Body of pancreas (tissue), 4 donors: ENCODE results near the gene HLA-B. TPM values are rescaled to one million over a fixed set of nuclear protein-coding genes. Genes with fewer than 3 reads are reported as not detected.

Experiments used
- ATAC-seq: fragments of 150-250 bp; one replicate; pipeline ENCODE4 v1.9.1; 2016
- DNase-seq, 4 donors: peaks; one replicate each; pipeline ENCODE4 v3.0.0-alpha.2; 2019
- H3K27ac ChIP-seq, 4 donors: fragments of 200-600 bp; sonication (generic); 1 replicate in 3 of 4; 2 replicates in 1 of 4; pipeline versions ENCODE4 v1.5.1 to v1.6.1; 2016 to 2019; ENCODE audit warnings: mild to moderate bottlenecking in 1 of 4, mixed read lengths in 1 of 4, moderate library complexity in 1 of 4
- H3K27me3 ChIP-seq, 2 donors: fragments of 200-600 bp; sonication (generic); one replicate each; pipeline ENCODE4 v1.6.0; 2016; ENCODE audit warnings: mild to moderate bottlenecking in 1 of 2
- H3K36me3 ChIP-seq, 2 donors: fragments of 200-600 bp; sonication (generic); replicated peaks in 1 of 2; 2 replicates each; pipeline ENCODE4 v1.5.1; 2016; ENCODE audit warnings: low read depth in 2 of 2; ENCODE audit not compliant: insufficient read depth in 1 of 2
- H3K4me1 ChIP-seq: fragments of 200-600 bp; sonication (generic); one replicate; pipeline ENCODE4 v1.6.0; 2016
- H3K4me3 ChIP-seq, 2 donors: fragments of 200-600 bp; sonication (generic); 1 replicate in 1 of 2; 2 replicates in 1 of 2; pipeline ENCODE4 v1.5.1; 2016 to 2019
- H3K9me3 ChIP-seq, 3 donors: fragments of 200-600 bp; sonication (generic); 1 replicate in 2 of 3; 2 replicates in 1 of 3; pipeline ENCODE4 v1.5.1; 2016
- CTCF ChIP-seq, 7 experiments: fragments of 450-650 bp in 4 of 7; fragments of 200-600 bp in 3 of 7; sonication (generic) in 3 of 7; IDR thresholded peaks; one replicate each; pipeline ENCODE4 v1.5.1; 2016 to 2019; ENCODE audit warnings: antibody characterized with exemption in 7 of 7
- POLR2A ChIP-seq, 3 donors: fragments of 450-650 bp; IDR thresholded peaks; one replicate each; pipeline ENCODE4 v1.6.1; 2016; ENCODE audit warnings: antibody characterized with exemption in 3 of 3, mild to moderate bottlenecking in 2 of 3
- WGBS, 2 donors: methylation state at CpG; one replicate each; pipeline ENCODE4 v1.1.5; 2017; 5-methylcytosine and 5-hydroxymethylcytosine counted together
- intact Hi-C: fragments of 100-400 bp; cut with DNase I; formaldehyde crosslinking; loops from one replicate; pipeline ENCODE4 v1.15.1; 2023
- total RNA-seq, 2 donors: library from RNA; depleted of rRNA; stranded (reverse); fragments of >200 nt; gene quantifications; one replicate each; pipeline ENCODE4 v1.1.0, GENCODE V29; 2016

Gene HLA-B
- total RNA-seq, 2 donors from 2014 or later: 316 to 342 TPM

DNA sequence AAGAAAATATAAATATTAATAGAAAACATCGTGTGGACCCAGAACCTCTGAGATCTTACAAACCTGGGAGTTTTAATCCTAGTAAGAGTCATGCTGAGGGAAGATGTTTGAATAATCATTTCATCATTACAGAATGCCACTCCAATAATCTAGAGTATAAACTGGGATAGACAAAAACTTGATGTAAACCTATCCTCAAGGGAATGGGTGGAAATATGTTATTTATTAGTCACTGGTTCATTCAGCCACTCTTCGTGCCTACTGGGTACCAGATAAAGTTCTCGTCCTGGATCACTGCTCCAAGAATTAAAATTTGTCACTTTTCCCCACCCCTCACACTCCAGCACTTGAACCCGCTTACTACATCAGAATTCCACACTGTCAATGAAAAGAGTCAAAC lies 7.7 kb downstream of the HLA-B start:
- Histone ChIP-seq H3K4me1 (no peaks in the 10 kb centered on the region), H3K27me3 (no peaks in the 10 kb centered on the region), H3K27ac (no peak overlapping the region), H3K36me3 (no peaks in the 10 kb centered on the region), H3K9me3 (no peaks in the 10 kb centered on the region), H3K4me3 (no peak overlapping the region)
- WGBS, 2 donors: 67 to 72% methylated on average over 4 of the region's 4 CpGs
- intact Hi-C loops: no loop called here
- no peak for TF ChIP-seq CTCF (IDR thresholded peaks at IDR 0.05)
- no peak for TF ChIP-seq POLR2A (IDR thresholded peaks at IDR 0.05)
- no peak for ATAC-seq
- no peak for DNase-seq

- no peaks in the 10 kb centered on the region for H3K36me3 ChIP-seq
- no peak for DNase-seq
- no peak for ATAC-seq
- H3K27me3 ChIP-seq: no peaks in the 10 kb centered on the region
- no peak overlapping the region for H3K27ac ChIP-seq
- H3K4me1 ChIP-seq: no peaks in the 10 kb centered on the region
- TF ChIP-seq POLR2A (IDR thresholded peaks at IDR 0.05) (no peak), CTCF (IDR thresholded peaks at IDR 0.05) (no peak)
- H3K9me3 ChIP-seq: no peaks in the 10 kb centered on the region
- 64 to 67% methylated on average over 5 of the region's 5 CpGs for WGBS, 2 donors
- H3K4me3 ChIP-seq: no peak overlapping the region
- intact Hi-C loops: no loop called here
Observed at GRCh38 chr6:31345026-31345730, 11.8 kb downstream of the HLA-B start.

DNA sequence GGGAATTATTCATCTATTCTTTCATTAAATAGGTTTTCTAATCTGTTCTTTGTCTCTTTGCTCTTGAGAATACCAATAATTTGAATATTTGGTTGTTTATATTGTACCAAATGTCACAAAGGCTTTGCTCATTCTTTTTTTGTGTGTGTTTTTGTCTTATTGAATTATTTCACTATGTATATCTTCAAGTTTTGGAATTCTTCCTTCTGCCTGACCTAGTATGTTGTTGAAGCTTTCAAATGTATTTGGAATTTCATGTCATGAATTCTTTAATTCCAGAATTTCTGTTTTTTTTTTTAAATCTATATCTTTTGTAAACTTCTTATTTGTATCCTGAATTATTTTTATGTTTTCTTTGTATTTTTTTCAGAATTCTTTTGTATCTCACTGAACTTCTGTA lies 16.8 kb downstream of the HLA-B start:
- DNase-seq (no peak), ATAC-seq (no peak)
- no peak for TF ChIP-seq CTCF (IDR thresholded peaks at IDR 0.05)
- TF ChIP-seq POLR2A (IDR thresholded peaks at IDR 0.05): no peak
- intact Hi-C loops: no loop called here
- Histone ChIP-seq H3K27me3 (no peaks in the 10 kb centered on the region), H3K9me3 (no peaks in the 10 kb centered on the region), H3K27ac (no peak overlapping the region), H3K4me3 (no peak overlapping the region), H3K4me1 (no peaks in the 10 kb centered on the region), H3K36me3 (no peaks in the 10 kb centered on the region)

- WGBS, 2 donors: 7 to 48% methylated on average over 1 to 3 of the region's 3 CpGs
- Histone ChIP-seq H3K4me1 (no peaks in the 10 kb centered on the region), H3K27me3 (no peaks in the 10 kb centered on the region), H3K4me3 (no peak overlapping the region), H3K27ac (no peak overlapping the region), H3K9me3 (no peaks in the 10 kb centered on the region), H3K36me3 (no peaks in the 10 kb centered on the region)
- intact Hi-C loops: no loop called here
- TF ChIP-seq CTCF (IDR thresholded peaks at IDR 0.05) (no peak), POLR2A (IDR thresholded peaks at IDR 0.05) (no peak)
- ATAC-seq (no peak), DNase-seq (no peak)
Observed at GRCh38 chr6:31339210-31339609, 17.8 kb downstream of the HLA-B start.

- Histone ChIP-seq H3K9me3 (no peaks in the 10 kb centered on the region), H3K27me3 (no peaks in the 10 kb centered on the region), H3K4me3 (no peak overlapping the region), H3K36me3 (no peaks in the 10 kb centered on the region), H3K27ac (no peak overlapping the region), H3K4me1 (no peaks in the 10 kb centered on the region)
- TF ChIP-seq CTCF (IDR thresholded peaks at IDR 0.05) (no peak), POLR2A (IDR thresholded peaks at IDR 0.05) (no peak)
- intact Hi-C loops: no loop called here
- WGBS, 2 donors: 29 to 69% methylated on average over 3 of the region's 3 CpGs
- DNase-seq: no peak
- ATAC-seq: no peak
Observed at GRCh38 chr6:31336896-31337496, 20.0 kb downstream of the HLA-B start.
